K562 (cell line): Measurements from ENCODE around the gene ARHGAP35. TPM values are rescaled to one million over a fixed set of nuclear protein-coding genes. Genes with fewer than 3 reads are reported as not detected.
"Not testable (repeated sequence)": the region's sequence is repeated elsewhere in the genome, so short reads cannot be mapped to it uniquely, and the experiment has no call there.

Experiments
- ATAC-seq: fragments of 200-7000 bp; cut with Tn5 transposase; 3 replicates; pipeline ENCODE4 v1.9.1; 2020; ENCODE audit warnings: moderate library complexity
- BruUV-seq: library from RNA; stranded (reverse); fragments of 400-500 nt; replicated peaks from 2 replicates; lab custom pipeline; 2021; lab: Mats Ljungman, UMichigan
- CTCF ChIA-PET: fragments of 300-600 bp; formaldehyde crosslinking; extraction: SDS; loops from one replicate; lab custom pipeline; 2021; ENCODE audit warnings: low intra/inter-chr PET ratio; lab: Yijun Ruan, JAX
- POLR2A ChIA-PET: fragments of 300-600, 350-650 bp; sonication (Branson Sonifier 250); formaldehyde crosslinking; extraction: SDS; loops from one replicate; lab custom pipeline; 2021; ENCODE audit warnings: antibody characterized with exemption, inconsistent platforms; lab: Yijun Ruan, JAX
- DNase-seq, 4 experiments: peaks; one replicate each; pipeline versions ENCODE4 v3.0.0 to v3.0.0-alpha.2; 2011 to 2018; ENCODE audit warnings: low spot score in 3 of 4, mixed read lengths in 3 of 4; ENCODE audit errors: extremely low read depth in 1 of 4
- FAIRE-seq: peaks from 2 replicates; lab custom pipeline; 2011; peaks lifted over from hg19 to GRCh38; lab: Jason Lieb, UNC
- H2AFZ ChIP-seq: 2 replicates; pipeline ENCODE4 v1.6.0; 2011; ENCODE audit warnings: low read depth, low read length, control low read depth, inconsistent platforms
- H3K27ac ChIP-seq: fragments of 200-600 bp; 3 replicates; pipeline ENCODE4 v1.8.0; 2011; ENCODE audit warnings: low read depth, mild to moderate bottlenecking, control low read depth, inconsistent platforms, low read length, moderate library complexity, mixed read lengths; ENCODE audit errors: extremely low read depth
- H3K27me3 ChIP-seq, 2 experiments: fragments of 300-600 bp in 1 of 2; 2 replicates in 1 of 2; 3 replicates in 1 of 2; pipeline versions ENCODE4 v1.6.0 to v1.8.0; 2011; ENCODE audit warnings: inconsistent platforms in 2 of 2, low read length in 2 of 2, mild to moderate bottlenecking in 1 of 2, mixed read lengths in 1 of 2, moderate library complexity in 1 of 2; ENCODE audit not compliant: control insufficient read depth in 2 of 2, insufficient read depth in 2 of 2
- H3K36me3 ChIP-seq: fragments of 300-600 bp; 3 replicates; pipeline ENCODE4 v1.8.0; 2011; ENCODE audit warnings: mild to moderate bottlenecking, low read length, inconsistent platforms; ENCODE audit not compliant: control insufficient read depth, insufficient read depth
- H3K4me1 ChIP-seq, 2 experiments: fragments of 200-600 bp in 1 of 2; replicated peaks in 1 of 2; 2 replicates in 1 of 2; 3 replicates in 1 of 2; pipeline versions ENCODE4 v1.5.1 to v1.8.0; 2011; ENCODE audit warnings: inconsistent platforms in 2 of 2, low read length in 2 of 2, mild to moderate bottlenecking in 1 of 2, mixed read lengths in 1 of 2, moderate library complexity in 1 of 2; ENCODE audit not compliant: control insufficient read depth in 2 of 2, insufficient read depth in 2 of 2
- H3K4me2 ChIP-seq: 2 replicates; pipeline ENCODE4 v1.6.1; 2011; ENCODE audit warnings: low read length, control low read depth, inconsistent platforms, mixed read lengths; ENCODE audit not compliant: insufficient read depth
- H3K4me3 ChIP-seq: fragments of 200-600 bp; sonication (generic), shearing (Covaris generic); 2 replicates; pipeline ENCODE4 v1.5.1; 2016; ENCODE audit warnings: control low read depth, inconsistent platforms
- H3K79me2 ChIP-seq: fragments of 200-600 bp; 3 replicates; pipeline ENCODE4 v1.8.0; 2011; ENCODE audit warnings: low read length, inconsistent platforms; ENCODE audit not compliant: control insufficient read depth, insufficient read depth
- H3K9ac ChIP-seq, 2 experiments: 2 replicates each; pipeline versions ENCODE4 v1.6.0 to v1.6.1; 2011; ENCODE audit warnings: low read depth in 2 of 2, low read length in 2 of 2, control low read depth in 1 of 2, inconsistent platforms in 1 of 2, mild to moderate bottlenecking in 1 of 2, mixed read lengths in 1 of 2; ENCODE audit not compliant: insufficient read depth in 1 of 2
- H3K9me1 ChIP-seq: one replicate; pipeline ENCODE4 v1.6.0; 2011; ENCODE audit warnings: inconsistent platforms, mild to moderate bottlenecking, low read length, moderate library complexity; ENCODE audit not compliant: control insufficient read depth, insufficient read depth
- H3K9me3 ChIP-seq: replicated peaks from 2 replicates; pipeline ENCODE4 v1.5.1; 2011; ENCODE audit warnings: low read depth, low read length, inconsistent platforms; ENCODE audit not compliant: control insufficient read depth, insufficient read depth
- H4K20me1 ChIP-seq: replicated peaks from 2 replicates; pipeline ENCODE4 v1.6.1; 2011; ENCODE audit warnings: low read length, inconsistent platforms, mixed read lengths; ENCODE audit not compliant: control insufficient read depth, insufficient read depth
- RERE ChIP-seq: sonication (generic); formaldehyde crosslinking; IDR thresholded peaks from 2 replicates; pipeline ENCODE4 v1.8.0; 2023; ENCODE audit warnings: missing genetic modification reagents, mild to moderate bottlenecking, borderline replicate concordance
- WHSC1 ChIP-seq: IDR thresholded peaks from one replicate; pipeline ENCODE4 v1.6.1; 2012; ENCODE audit warnings: low read length, control low read depth, inconsistent platforms
- ZBTB34 ChIP-seq: fragments of 250-450 bp; sonication (Bioruptor Pico); IDR thresholded peaks from 2 replicates; pipeline ENCODE4 v1.8.0; 2021; ENCODE audit warnings: mild to moderate bottlenecking, moderate library complexity
- WGBS: fragments of 100-300 bp; shearing (Covaris generic); methylation state at CpG from one replicate; pipeline ENCODE4 v1.1.6; 2016; ENCODE audit warnings: low coverage, mixed read lengths; ENCODE audit not compliant: insufficient coverage; ENCODE audit errors: missing lambda C conversion rate; 5-methylcytosine and 5-hydroxymethylcytosine counted together
- in situ Hi-C: fragments of 300-500 bp; cut with MboI; formaldehyde crosslinking; loops from 4 replicates; pipeline ENCODE4 v1.15.0; 2018; ENCODE audit warnings: inconsistent platforms, mixed read lengths
- intact Hi-C: fragments of 100-400 bp; cut with micrococcal nuclease; formaldehyde crosslinking; loops from 2 replicates; pipeline ENCODE4 v1.14.2; 2022
- polyA plus RNA-seq, 8 experiments: library from polyadenylated mRNA; depleted of rRNA in 4 of 8; stranded (reverse) in 5 of 8; unstranded in 3 of 8; fragments of >200 nt; fragmentation: Nextera tagmentation in 2 of 8; fragmentation: Illumina TruSeq in 1 of 8; extraction: Ambion mirVana in 2 of 8; extraction: Trizol in 1 of 8; gene quantifications; 2 replicates each; pipeline versions ENCODE4 v1.2.1 to v1.2.3, GENCODE V29; 2011 to 2014; ENCODE audit warnings: inconsistent platforms in 1 of 8, missing spikeins in 1 of 8
- total RNA-seq, 7 experiments: library from RNA; depleted of rRNA in 6 of 7; stranded (reverse); fragments of >200 nt in 6 of 7; fragmentation: Illumina TruSeq in 2 of 7; extraction: Trizol in 2 of 7; gene quantifications; 2 replicates each; pipeline versions ENCODE4 v1.2.1 to v1.2.3, GENCODE V29; 2011 to 2021; ENCODE audit warnings: low replicate concordance in 1 of 7

The ARHGAP35 gene
- total and polyA plus RNA-seq, 9 of the 15 experiments (the other 6 are each of a cell fraction or from before 2014, with no cell fraction given): 0.27 to 26.4 (median 10.2) TPM

GRCh38 chr19:46821512-46822409 lies 39.0 kb upstream of the ARHGAP35 start (continued):
- TF ChIP-seq ZBTB34 (CRISPR knock-in tag) (no peak), RERE (no peak), WHSC1 (no peak)

GRCh38 chr19:46822410-46822787 lies 38.4 kb upstream of the ARHGAP35 start:
- CTCF ChIA-PET: interaction anchor here (0.7 kb wide), 1 partner anchor 56 kb away, joined by 3 read pairs; no protein-coding TSS in a partner anchor

More at GRCh38 chr19:46822410-46822787, 38.4 kb upstream of the ARHGAP35 start:
- WGBS: 78% methylated on average over 4 of the region's 4 CpGs
- H3K27ac ChIP-seq, H3K79me2 ChIP-seq, DNase-seq, H3K27me3 ChIP-seq, BruUV-seq, H3K9me1 ChIP-seq, H3K4me2 ChIP-seq, ATAC-seq, H3K9ac ChIP-seq, FAIRE-seq, intact Hi-C loops, H3K36me3 ChIP-seq, H4K20me1 ChIP-seq, in situ Hi-C loops, H3K4me3 ChIP-seq, H3K9me3 ChIP-seq: not testable (repeated sequence)
- H3K4me1 ChIP-seq: peaks cover 2 to 16% of the 10 kb centered on the region in 2 experiments; a peak in 2 of 5 replicates
- peak overlapping the region; percentile 11 for H2AFZ ChIP-seq
- POLR2A ChIA-PET: interaction anchor here (0.8 to 1.3 kb wide), 5 partner anchors 10 to 37 kb away, joined by 3 to 6 read pairs (median 3); partner anchors contain the start of gene SLC1A5
